Heart left ventricle (tissue), 13 donors: ENCODE measurements around the gene SALL3.

Source experiments
- POLR2A ChIP-seq, 2 donors: fragments of 450-650 bp; IDR thresholded peaks; one replicate each; pipeline ENCODE4 v1.6.1; 2017; ENCODE audit warnings: antibody characterized with exemption in 2 of 2, mild to moderate bottlenecking in 2 of 2, moderate library complexity in 2 of 2
- TF ChIP-seq, protein P1 (sequence below), 12 donors: fragments of 200-600 bp; sonication (generic) in 4 of 12; IDR thresholded peaks; one replicate each; pipeline versions ENCODE4 v1.5.0 to v1.8.0; 2018 to 2022; ENCODE audit warnings: antibody characterized with exemption in 12 of 12, mild to moderate bottlenecking in 5 of 12
- donor health status: ischemic (EF 13 %, LVEDD 7.1; RV severe dilation, severe dysfunction).
- donor health status: DM: no; HTN: yes; CAD: no.
- donor health status: DM: no; HTN: no; CAD: no.
- donor health status: ischemic (EF 25% LVEDD 6.9; RV normal size, moderate dysfunction).
- donor health status: ischemic (EF 25% LVEDD 5.7; RV mildly dilated, moderate dysfunction).
- donor health status: ischemic (EF 35%, LVEDD 5.7; RV mildly dilated, moderate dysfunction).
- donor health status: nonischemic (EF 11% LVEDD 7.7; RV severe dilation, severe dysfunction).
- donor health status: DM: yes; HTN: yes; CAD: no.
- donor health status: PGD.
- donor health status: ischemic (EF 29% LVEDD 5.4; RV normal size, mild dysfunction).
- donor health status: nonischemic (EF 23%, LVEDD 6.1; RV moderate dilation, normal function).

DNA sequence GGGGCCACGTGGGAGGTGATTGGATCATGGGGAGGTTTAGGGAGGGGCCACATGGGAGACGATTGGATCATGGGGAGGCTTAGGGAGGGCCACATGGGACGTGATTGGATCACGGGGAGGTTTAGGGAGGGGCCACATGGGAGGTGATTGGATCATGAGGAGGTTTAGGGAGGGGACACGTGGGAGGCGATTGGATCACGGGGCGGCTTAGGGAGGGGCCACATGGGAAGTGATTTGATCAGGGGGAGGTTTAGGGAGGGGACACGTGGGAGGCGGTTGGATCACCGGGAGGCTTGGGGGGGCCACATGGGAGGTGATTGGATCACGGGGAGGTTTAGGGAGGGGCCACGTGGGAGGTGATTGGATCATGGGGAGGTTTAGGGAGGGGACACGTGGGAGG is 22.5 kb upstream of the SALL3 start:
- TF ChIP-seq, protein P1, sequence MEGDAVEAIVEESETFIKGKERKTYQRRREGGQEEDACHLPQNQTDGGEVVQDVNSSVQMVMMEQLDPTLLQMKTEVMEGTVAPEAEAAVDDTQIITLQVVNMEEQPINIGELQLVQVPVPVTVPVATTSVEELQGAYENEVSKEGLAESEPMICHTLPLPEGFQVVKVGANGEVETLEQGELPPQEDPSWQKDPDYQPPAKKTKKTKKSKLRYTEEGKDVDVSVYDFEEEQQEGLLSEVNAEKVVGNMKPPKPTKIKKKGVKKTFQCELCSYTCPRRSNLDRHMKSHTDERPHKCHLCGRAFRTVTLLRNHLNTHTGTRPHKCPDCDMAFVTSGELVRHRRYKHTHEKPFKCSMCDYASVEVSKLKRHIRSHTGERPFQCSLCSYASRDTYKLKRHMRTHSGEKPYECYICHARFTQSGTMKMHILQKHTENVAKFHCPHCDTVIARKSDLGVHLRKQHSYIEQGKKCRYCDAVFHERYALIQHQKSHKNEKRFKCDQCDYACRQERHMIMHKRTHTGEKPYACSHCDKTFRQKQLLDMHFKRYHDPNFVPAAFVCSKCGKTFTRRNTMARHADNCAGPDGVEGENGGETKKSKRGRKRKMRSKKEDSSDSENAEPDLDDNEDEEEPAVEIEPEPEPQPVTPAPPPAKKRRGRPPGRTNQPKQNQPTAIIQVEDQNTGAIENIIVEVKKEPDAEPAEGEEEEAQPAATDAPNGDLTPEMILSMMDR (IDR thresholded peaks at IDR 0.05), result no peak
- no peak for TF ChIP-seq POLR2A (IDR thresholded peaks at IDR 0.05)
